Osteocyte (in vitro differentiated cells): ENCODE data around the gene ASAP2. TPM values are rescaled to one million over a fixed set of nuclear protein-coding genes. Genes with fewer than 3 reads are reported as not detected.
A peak's percentile ranks its signal among the peaks of the same experiment; 100 is the strongest.

ENCODE experiments used
- DNase-seq: peaks from one replicate; pipeline ENCODE4 v3.0.0; 2021; ENCODE audit warnings: mixed read lengths; ENCODE audit not compliant: unreplicated experiment; ENCODE audit errors: extremely low spot score
- H3K27ac Mint-ChIP-seq: one replicate; pipeline ENCODE4 v1.8.0; 2021; ENCODE audit warnings: mild to moderate bottlenecking, mixed read lengths; ENCODE audit not compliant: unreplicated experiment
- H3K27me3 Mint-ChIP-seq: one replicate; pipeline ENCODE4 v1.8.0; 2021; ENCODE audit warnings: mixed read lengths; ENCODE audit not compliant: unreplicated experiment
- H3K36me3 Mint-ChIP-seq: one replicate; pipeline ENCODE4 v1.8.0; 2021; ENCODE audit warnings: mixed read lengths; ENCODE audit not compliant: unreplicated experiment
- H3K4me1 Mint-ChIP-seq: one replicate; pipeline ENCODE4 v1.8.0; 2021; ENCODE audit warnings: mixed read lengths; ENCODE audit not compliant: unreplicated experiment
- H3K4me3 Mint-ChIP-seq: one replicate; pipeline ENCODE4 v1.8.0; 2021; ENCODE audit warnings: mild to moderate bottlenecking, moderate library complexity, mixed read lengths; ENCODE audit not compliant: unreplicated experiment
- H3K9me3 Mint-ChIP-seq: one replicate; pipeline ENCODE4 v1.8.0; 2021; ENCODE audit warnings: mixed read lengths; ENCODE audit not compliant: unreplicated experiment
- total RNA-seq: library from RNA; stranded (reverse); gene quantifications from 2 replicates; pipeline ENCODE4 v1.2.1, GENCODE V29; 2021
- TF ChIP-seq, protein P1 (sequence below): fragments of 200-600 bp; sonication (generic); IDR thresholded peaks from 2 replicates; pipeline ENCODE4 v1.5.0; 2021; ENCODE audit warnings: antibody characterized with exemption, mild to moderate bottlenecking, moderate library complexity

The ASAP2 gene
- total RNA-seq, 1 donor from 2014 or later, result 91.0 TPM

DNA sequence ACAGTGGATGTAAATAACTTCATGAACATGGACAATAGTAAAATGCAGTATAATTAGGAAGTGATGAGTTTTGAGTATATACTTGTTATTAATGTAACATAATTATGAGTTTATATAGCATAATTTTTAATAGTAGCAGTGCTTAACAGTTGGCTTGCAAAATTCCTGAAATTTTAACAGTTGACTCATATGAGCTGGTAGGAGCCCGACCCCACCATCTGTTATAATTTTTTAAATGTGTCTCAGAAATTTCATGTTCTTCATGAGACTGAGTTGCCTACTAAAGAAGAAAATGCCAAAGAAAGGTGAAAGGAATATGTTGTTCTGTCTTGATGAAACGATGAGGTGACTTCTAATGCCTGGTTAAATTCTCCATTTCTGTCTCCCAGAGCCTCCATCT, 154.1 kb downstream of the ASAP2 start:
- Mint-ChIP-seq H3K27me3 (no peaks in the 10 kb centered on the region), H3K4me1 (peaks cover 25% of the 10 kb centered on the region), H3K27ac (no peak overlapping the region), H3K4me3 (no peak overlapping the region), H3K9me3 (no peaks in the 10 kb centered on the region), H3K36me3 (peaks cover 70% of the 10 kb centered on the region)
- TF ChIP-seq, protein P1, sequence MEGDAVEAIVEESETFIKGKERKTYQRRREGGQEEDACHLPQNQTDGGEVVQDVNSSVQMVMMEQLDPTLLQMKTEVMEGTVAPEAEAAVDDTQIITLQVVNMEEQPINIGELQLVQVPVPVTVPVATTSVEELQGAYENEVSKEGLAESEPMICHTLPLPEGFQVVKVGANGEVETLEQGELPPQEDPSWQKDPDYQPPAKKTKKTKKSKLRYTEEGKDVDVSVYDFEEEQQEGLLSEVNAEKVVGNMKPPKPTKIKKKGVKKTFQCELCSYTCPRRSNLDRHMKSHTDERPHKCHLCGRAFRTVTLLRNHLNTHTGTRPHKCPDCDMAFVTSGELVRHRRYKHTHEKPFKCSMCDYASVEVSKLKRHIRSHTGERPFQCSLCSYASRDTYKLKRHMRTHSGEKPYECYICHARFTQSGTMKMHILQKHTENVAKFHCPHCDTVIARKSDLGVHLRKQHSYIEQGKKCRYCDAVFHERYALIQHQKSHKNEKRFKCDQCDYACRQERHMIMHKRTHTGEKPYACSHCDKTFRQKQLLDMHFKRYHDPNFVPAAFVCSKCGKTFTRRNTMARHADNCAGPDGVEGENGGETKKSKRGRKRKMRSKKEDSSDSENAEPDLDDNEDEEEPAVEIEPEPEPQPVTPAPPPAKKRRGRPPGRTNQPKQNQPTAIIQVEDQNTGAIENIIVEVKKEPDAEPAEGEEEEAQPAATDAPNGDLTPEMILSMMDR, result no peak
- no peak for DNase-seq

DNA sequence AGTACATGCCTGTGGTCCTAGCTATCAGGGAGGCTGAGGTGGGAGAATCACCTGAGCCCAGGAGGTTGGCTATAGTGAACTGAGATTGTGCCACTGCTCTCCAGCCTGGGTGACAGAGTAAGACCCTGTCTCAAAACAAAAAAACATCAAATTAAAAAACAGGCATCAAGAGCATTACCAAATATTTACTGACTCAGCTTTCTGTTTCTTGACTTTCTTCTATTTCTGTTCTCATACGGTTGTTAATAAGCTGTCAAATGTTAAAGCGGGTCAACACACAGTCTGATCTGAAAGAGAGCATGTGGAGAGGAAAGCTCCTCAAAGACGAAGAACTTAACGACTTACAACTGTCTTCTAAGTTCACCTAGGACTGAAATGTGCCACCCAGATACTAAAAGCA, 157.8 kb downstream of the ASAP2 start:
- Mint-ChIP-seq H3K27me3 (no peaks in the 10 kb centered on the region), H3K27ac (no peak overlapping the region), H3K9me3 (no peaks in the 10 kb centered on the region), H3K36me3 (peaks cover 68% of the 10 kb centered on the region), H3K4me1 (peaks cover 20% of the 10 kb centered on the region), H3K4me3 (no peak overlapping the region)
- TF ChIP-seq, protein P1, result no peak
- no peak for DNase-seq

GRCh38 chr2:9364791-9365497, 158.3 kb downstream of the ASAP2 start:
- Mint-ChIP-seq H3K9me3 (no peaks in the 10 kb centered on the region), H3K4me3 (no peak overlapping the region), H3K27ac (peak overlapping the region; percentile 21), H3K4me1 (peaks cover 20% of the 10 kb centered on the region), H3K27me3 (no peaks in the 10 kb centered on the region), H3K36me3 (peaks cover 66% of the 10 kb centered on the region)
- TF ChIP-seq, protein P1, result no peak
- no peak for DNase-seq

DNA sequence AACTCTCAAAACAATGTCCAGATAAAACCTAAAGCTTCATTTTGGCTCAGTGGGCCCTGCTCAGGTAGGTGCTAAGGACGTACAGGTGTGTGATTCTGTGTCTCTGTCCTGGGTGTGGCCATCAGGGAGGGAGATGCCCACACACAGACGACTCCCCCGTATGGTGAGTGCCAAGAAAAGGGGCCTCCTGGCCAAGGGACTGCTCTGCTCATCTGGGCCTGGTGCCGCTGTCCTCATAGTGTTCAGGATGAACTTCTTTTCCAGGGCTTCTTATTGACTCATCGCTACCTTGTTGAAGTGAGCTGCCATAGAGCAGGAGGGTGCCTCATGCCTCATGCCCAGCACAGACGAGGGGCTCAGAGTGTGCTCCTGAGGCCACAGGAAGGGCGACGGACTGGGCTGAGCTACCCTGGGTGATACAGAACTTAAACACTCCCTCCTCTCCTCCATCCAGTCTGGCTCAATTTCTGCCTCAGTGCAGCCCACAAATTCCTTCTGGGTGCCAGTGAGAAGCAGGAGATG, 158.9 kb downstream of the ASAP2 start:
- Mint-ChIP-seq H3K9me3 (no peaks in the 10 kb centered on the region), H3K4me3 (no peak overlapping the region), H3K27ac (peak overlapping the region; percentile 21), H3K36me3 (peaks cover 66% of the 10 kb centered on the region), H3K4me1 (peaks cover 17% of the 10 kb centered on the region), H3K27me3 (no peaks in the 10 kb centered on the region)
- TF ChIP-seq, protein P1, result no peak
- no peak for DNase-seq

DNA sequence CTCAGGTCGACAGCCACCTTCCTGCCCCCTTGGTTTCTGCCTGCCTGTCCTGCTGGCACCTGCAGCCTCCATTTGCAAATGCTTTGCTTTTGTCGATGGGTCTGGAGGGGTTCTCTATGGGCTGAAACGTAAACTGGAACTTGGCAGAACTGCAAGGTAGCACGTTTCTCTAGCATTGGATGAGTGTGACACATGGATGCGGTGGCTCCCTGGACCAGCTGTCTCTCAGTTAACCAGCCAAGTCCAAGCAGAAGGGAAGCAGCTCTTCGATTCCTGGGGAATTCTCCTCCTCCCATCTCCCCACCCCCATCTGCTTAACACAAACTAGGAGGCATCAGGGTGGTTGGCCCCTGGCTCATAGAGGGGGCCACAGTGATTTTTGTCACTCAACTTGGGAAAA, 159.4 kb downstream of the ASAP2 start:
- Mint-ChIP-seq H3K27ac (no peak overlapping the region), H3K4me1 (peaks cover 19% of the 10 kb centered on the region), H3K9me3 (no peaks in the 10 kb centered on the region), H3K4me3 (no peak overlapping the region), H3K36me3 (peaks cover 64% of the 10 kb centered on the region), H3K27me3 (no peaks in the 10 kb centered on the region)
- no peak for DNase-seq
- TF ChIP-seq, protein P1, result no peak
